Heart left ventricle (tissue), 16 donors: ENCODE measurements around the gene RFX1. TPM values are rescaled to one million over a fixed set of nuclear protein-coding genes. Genes with fewer than 3 reads are reported as not detected.

Experiments
- ATAC-seq, 4 donors: fragments of 200-7000 bp; cut with Tn5 transposase; one replicate each; pipeline ENCODE4 v1.9.1; 2020 to 2022; ENCODE audit warnings: moderate library complexity in 4 of 4, mild to moderate bottlenecking in 3 of 4, moderate number of reproducible peaks in 1 of 4
- DNase-seq, 5 donors: peaks; one replicate each; pipeline ENCODE4 v3.0.0-alpha.2; 2020
- H3K27ac ChIP-seq, 12 donors: fragments of 200-600 bp; sonication (generic) in 4 of 12; one replicate each; pipeline versions ENCODE4 v1.5.0 to v1.8.0; 2016 to 2022; ENCODE audit warnings: mild to moderate bottlenecking in 2 of 12
- H3K27me3 ChIP-seq, 9 donors: fragments of 200-600 bp; sonication (generic) in 2 of 9; one replicate each; pipeline versions ENCODE4 v1.5.1 to v1.8.0; 2016 to 2022; ENCODE audit warnings: mild to moderate bottlenecking in 3 of 9
- H3K36me3 ChIP-seq, 9 donors: fragments of 200-600 bp; sonication (generic) in 2 of 9; one replicate each; pipeline versions ENCODE4 v1.5.0 to v1.8.0; 2018 to 2022; ENCODE audit warnings: mild to moderate bottlenecking in 2 of 9
- H3K4me1 ChIP-seq, 12 donors: fragments of 200-600 bp; sonication (generic) in 4 of 12; one replicate each; pipeline versions ENCODE4 v1.5.0 to v1.8.0; 2016 to 2022; ENCODE audit warnings: mild to moderate bottlenecking in 3 of 12
- H3K4me3 ChIP-seq, 12 donors: fragments of 200-600 bp; sonication (generic) in 4 of 12; one replicate each; pipeline versions ENCODE4 v1.5.0 to v1.8.0; 2017 to 2022; ENCODE audit warnings: mild to moderate bottlenecking in 9 of 12, moderate library complexity in 4 of 12
- H3K9me3 ChIP-seq, 12 donors: fragments of 200-600 bp; sonication (generic) in 4 of 12; one replicate each; pipeline versions ENCODE4 v1.5.0 to v1.8.0; 2016 to 2022; ENCODE audit warnings: mild to moderate bottlenecking in 1 of 12
- CTCF ChIP-seq, 12 donors: fragments of 200-600 bp; sonication (generic) in 4 of 12; IDR thresholded peaks; one replicate each; pipeline versions ENCODE4 v1.5.0 to v1.8.0; 2018 to 2022; ENCODE audit warnings: antibody characterized with exemption in 12 of 12, mild to moderate bottlenecking in 5 of 12
- POLR2A ChIP-seq, 2 donors: fragments of 450-650 bp; IDR thresholded peaks; one replicate each; pipeline ENCODE4 v1.6.1; 2017; ENCODE audit warnings: antibody characterized with exemption in 2 of 2, mild to moderate bottlenecking in 2 of 2, moderate library complexity in 2 of 2
- WGBS, 4 donors: extraction: QIAGEN DNeasy Blood & Tissue Kit in 2 of 4; methylation state at CpG; one replicate each; pipeline versions ENCODE4 v1.1.5 to v1.1.7; 2013 to 2018; 5-methylcytosine and 5-hydroxymethylcytosine counted together
- intact Hi-C, 10 donors: fragments of 100-400 bp; cut with DNase I; formaldehyde crosslinking; loops; one replicate each; pipeline versions ENCODE4 v1.11.1 to v1.14.2; 2022
- polyA plus RNA-seq, 2 donors: library from polyadenylated mRNA; stranded (reverse); fragments of 200-250 nt; gene quantifications; one replicate each; pipeline ENCODE4 v1.2.3, GENCODE V29; 2013
- total RNA-seq, 9 donors: library from RNA; depleted of rRNA in 2 of 9; stranded (reverse); fragments of >200 nt in 2 of 9; fragmentation: NEBNext Ultra II Directional in 3 of 9; extraction: Animal tissue kit (Norgen Biotek cat#: 25700) in 3 of 9; gene quantifications; one replicate each; pipeline versions ENCODE4 v1.1.0 to v1.2.4, GENCODE V29; 2016 to 2023
- donor health status: ischemic (EF 13 %, LVEDD 7.1; RV severe dilation, severe dysfunction).
- donor health status: healthy with polysubstance abuse.
- donor health status: DM: no; HTN: yes; CAD: no.
- donor health status: DM: no; HTN: no; CAD: no.
- donor health status: ischemic (EF 25% LVEDD 6.9; RV normal size, moderate dysfunction).
- donor health status: ischemic (EF 25% LVEDD 5.7; RV mildly dilated, moderate dysfunction).
- donor health status: healthy.
- donor health status: DM: yes; HTN: yes; CAD: no.
- donor health status: ischemic (EF 35%, LVEDD 5.7; RV mildly dilated, moderate dysfunction).
- donor health status: nonischemic (EF 11% LVEDD 7.7; RV severe dilation, severe dysfunction).
- donor health status: DM: yes; HTN: yes; CAD: no.
- donor health status: PGD.
- donor health status: ischemic (EF 29% LVEDD 5.4; RV normal size, mild dysfunction).
- donor health status: nonischemic (EF 23%, LVEDD 6.1; RV moderate dilation, normal function).

RFX1 gene
- total and polyA plus RNA-seq, 11 donors: 4.0 to 15.4 (median 8.6) TPM

GRCh38 chr19:14033946-14034345, 27.8 kb upstream of the RFX1 start:
- Histone ChIP-seq H3K4me3 (no peak overlapping the region), H3K27ac (no peak overlapping the region), H3K4me1 (peaks cover 0 to 17% (median 8%) of the 10 kb centered on the region in 12 donors), H3K36me3 (peaks cover 0 to 2% (median 0%) of the 10 kb centered on the region in 9 donors), H3K9me3 (no peaks in the 10 kb centered on the region), H3K27me3 (peaks cover 0 to 7% (median 0%) of the 10 kb centered on the region in 9 donors)
- 95 to 98% (median 97%) methylated on average over 2 of the region's 2 CpGs for WGBS, 4 donors
- no peak for TF ChIP-seq CTCF (IDR thresholded peaks at IDR 0.05)
- TF ChIP-seq POLR2A (IDR thresholded peaks at IDR 0.05): no peak
- no peak for ATAC-seq
- intact Hi-C loops: no loop called here
- DNase-seq: no peak

GRCh38 chr19:14031719-14032480, 25.8 kb upstream of the RFX1 start, which contains the start of gene IL27RA:
Gene IL27RA, plus strand, starts transcription at chr19:14031762. Its CDS starts 111 bp downstream, at chr19:14031873.
- peaks cover 0 to 7% (median 0%) of the 10 kb centered on the region in 9 donors for H3K27me3 ChIP-seq
- TF ChIP-seq CTCF (IDR thresholded peaks at IDR 0.05): peak; percentile 47 to 73 (median 62)
- TF ChIP-seq POLR2A (IDR thresholded peaks at IDR 0.05): peak in 1 of 2 donors; percentile 51
- peak within 1 kb of the TSS; percentile 60 to 85 (median 70) for H3K4me3 ChIP-seq
- ATAC-seq (peak; percentile 76 to 88 (median 83)), DNase-seq (peak; percentile 69 to 85 (median 75))
- intact Hi-C loops: no loop called here
- H3K27ac ChIP-seq: peak within 1 kb of the TSS; percentile 76 to 97 (median 90)
- peaks cover 0 to 17% (median 8%) of the 10 kb centered on the region in 12 donors for H3K4me1 ChIP-seq
- 0 to 2% (median 0%) methylated on average over 6 to 63 of the region's 63 CpGs for WGBS, 4 donors
- H3K9me3 ChIP-seq: no peaks in the 10 kb centered on the region
- H3K36me3 ChIP-seq: no peaks in the 10 kb centered on the region

GRCh38 chr19:14030997-14031718, 25.0 kb upstream of the RFX1 start:
- intact Hi-C loops: no loop called here
- WGBS, 4 donors: 24 to 65% (median 30%) methylated on average over 7 to 20 of the region's 20 CpGs
- peaks cover 0 to 7% (median 0%) of the 10 kb centered on the region in 9 donors for H3K27me3 ChIP-seq
- DNase-seq (no peak), ATAC-seq (no peak)
- H3K4me1 ChIP-seq: peaks cover 0 to 17% (median 8%) of the 10 kb centered on the region in 12 donors
- no peak for TF ChIP-seq POLR2A (IDR thresholded peaks at IDR 0.05)
- TF ChIP-seq CTCF (IDR thresholded peaks at IDR 0.05): no peak
- H3K36me3 ChIP-seq: no peaks in the 10 kb centered on the region
- H3K27ac ChIP-seq: peak overlapping the region; percentile 76 to 97 (median 90)
- peak overlapping the region; percentile 60 to 85 (median 70) for H3K4me3 ChIP-seq
- H3K9me3 ChIP-seq: no peaks in the 10 kb centered on the region

GRCh38 chr19:14028901-14029300, 22.8 kb upstream of the RFX1 start:
- Histone ChIP-seq H3K9me3 (no peaks in the 10 kb centered on the region), H3K4me3 (no peak overlapping the region), H3K27me3 (peaks cover 0 to 7% (median 0%) of the 10 kb centered on the region in 9 donors), H3K27ac (no peak overlapping the region), H3K36me3 (no peaks in the 10 kb centered on the region), H3K4me1 (peaks cover 0 to 19% (median 6%) of the 10 kb centered on the region in 12 donors)
- 64 to 72% (median 67%) methylated on average over 4 of the region's 4 CpGs for WGBS, 4 donors
- no peak for DNase-seq
- no peak for ATAC-seq
- TF ChIP-seq POLR2A (IDR thresholded peaks at IDR 0.05) (no peak), CTCF (IDR thresholded peaks at IDR 0.05) (no peak)
- intact Hi-C loops: no loop called here
